Measurements from ENCODE around the gene PC.
A peak's percentile ranks its signal among the peaks of the same experiment; 100 is the strongest.
"Not testable (repeated sequence)": the region's sequence is repeated elsewhere in the genome, so short reads cannot be mapped to it uniquely, and the experiment has no call there.

The PC gene, protein sequence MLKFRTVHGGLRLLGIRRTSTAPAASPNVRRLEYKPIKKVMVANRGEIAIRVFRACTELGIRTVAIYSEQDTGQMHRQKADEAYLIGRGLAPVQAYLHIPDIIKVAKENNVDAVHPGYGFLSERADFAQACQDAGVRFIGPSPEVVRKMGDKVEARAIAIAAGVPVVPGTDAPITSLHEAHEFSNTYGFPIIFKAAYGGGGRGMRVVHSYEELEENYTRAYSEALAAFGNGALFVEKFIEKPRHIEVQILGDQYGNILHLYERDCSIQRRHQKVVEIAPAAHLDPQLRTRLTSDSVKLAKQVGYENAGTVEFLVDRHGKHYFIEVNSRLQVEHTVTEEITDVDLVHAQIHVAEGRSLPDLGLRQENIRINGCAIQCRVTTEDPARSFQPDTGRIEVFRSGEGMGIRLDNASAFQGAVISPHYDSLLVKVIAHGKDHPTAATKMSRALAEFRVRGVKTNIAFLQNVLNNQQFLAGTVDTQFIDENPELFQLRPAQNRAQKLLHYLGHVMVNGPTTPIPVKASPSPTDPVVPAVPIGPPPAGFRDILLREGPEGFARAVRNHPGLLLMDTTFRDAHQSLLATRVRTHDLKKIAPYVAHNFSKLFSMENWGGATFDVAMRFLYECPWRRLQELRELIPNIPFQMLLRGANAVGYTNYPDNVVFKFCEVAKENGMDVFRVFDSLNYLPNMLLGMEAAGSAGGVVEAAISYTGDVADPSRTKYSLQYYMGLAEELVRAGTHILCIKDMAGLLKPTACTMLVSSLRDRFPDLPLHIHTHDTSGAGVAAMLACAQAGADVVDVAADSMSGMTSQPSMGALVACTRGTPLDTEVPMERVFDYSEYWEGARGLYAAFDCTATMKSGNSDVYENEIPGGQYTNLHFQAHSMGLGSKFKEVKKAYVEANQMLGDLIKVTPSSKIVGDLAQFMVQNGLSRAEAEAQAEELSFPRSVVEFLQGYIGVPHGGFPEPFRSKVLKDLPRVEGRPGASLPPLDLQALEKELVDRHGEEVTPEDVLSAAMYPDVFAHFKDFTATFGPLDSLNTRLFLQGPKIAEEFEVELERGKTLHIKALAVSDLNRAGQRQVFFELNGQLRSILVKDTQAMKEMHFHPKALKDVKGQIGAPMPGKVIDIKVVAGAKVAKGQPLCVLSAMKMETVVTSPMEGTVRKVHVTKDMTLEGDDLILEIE

DNA sequence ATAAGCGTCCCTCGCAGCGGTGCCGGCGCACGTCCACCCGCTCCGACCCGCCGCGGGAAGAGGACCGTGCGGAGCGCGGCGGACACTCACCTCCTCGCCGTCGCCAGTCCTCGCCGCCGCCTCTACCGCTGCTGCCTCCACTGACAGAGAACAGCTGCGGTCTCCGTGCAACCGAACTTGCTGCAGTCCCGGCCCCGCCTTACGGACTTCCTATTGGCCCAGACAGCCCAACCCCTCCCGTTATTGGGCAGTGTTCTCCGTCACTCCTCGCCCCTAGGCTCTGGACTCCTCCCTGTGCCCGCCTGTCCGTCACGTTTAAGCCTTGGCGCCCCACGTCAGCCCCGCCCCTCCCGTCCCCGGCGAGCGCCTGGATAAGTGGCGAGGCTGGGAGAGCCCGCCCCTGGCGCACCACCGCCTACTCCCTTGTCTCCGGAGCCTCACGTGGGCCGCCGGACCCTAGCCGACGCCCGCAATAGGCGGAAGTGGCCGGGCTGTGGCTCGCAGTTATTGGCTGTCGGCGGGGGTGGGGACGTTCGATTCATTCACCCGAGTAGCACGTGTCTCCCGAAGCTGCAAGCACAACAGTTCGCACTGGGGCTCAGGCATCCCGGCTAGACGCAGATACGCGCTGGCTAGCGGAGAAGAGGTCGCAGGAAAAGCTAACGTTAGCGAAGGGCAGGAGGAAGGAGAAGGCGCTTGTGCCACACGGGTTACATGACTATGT is at the start of gene PC:
Gene PC, minus strand, starts transcription at position 152 of the 724 bp plus-strand sequence. CDS start 86,224 bp downstream, outside the sequence.
- DNase-seq: peak; percentile 86 to 100 (median 100)

GRCh38 chr11:67007126-67007525 is 48.9 kb upstream of the PC start:
- no peak for DNase-seq

- peak in 26 of 56 donors; percentile 3 to 71 (median 30) for DNase-seq
Measured at GRCh38 chr11:67006029-67006884, 48.1 kb upstream of the PC start.

GRCh38 chr11:67005200-67005599 is 47.0 kb upstream of the PC start:
- not testable (repeated sequence) for DNase-seq

- no peak for DNase-seq
Measured at GRCh38 chr11:67002921-67003411, 44.8 kb upstream of the PC start.

GRCh38 chr11:67002297-67002913 is 44.2 kb upstream of the PC start:
- peak in 2 of 56 donors; percentile 3 to 7 for DNase-seq

GRCh38 chr11:67001332-67001731 is 43.1 kb upstream of the PC start:
- no peak for DNase-seq

- DNase-seq: no peak
Measured at GRCh38 chr11:66999555-66999954, 41.4 kb upstream of the PC start.

GRCh38 chr11:66996609-66997273 is 38.6 kb upstream of the PC start:
- no peak for DNase-seq

DNA sequence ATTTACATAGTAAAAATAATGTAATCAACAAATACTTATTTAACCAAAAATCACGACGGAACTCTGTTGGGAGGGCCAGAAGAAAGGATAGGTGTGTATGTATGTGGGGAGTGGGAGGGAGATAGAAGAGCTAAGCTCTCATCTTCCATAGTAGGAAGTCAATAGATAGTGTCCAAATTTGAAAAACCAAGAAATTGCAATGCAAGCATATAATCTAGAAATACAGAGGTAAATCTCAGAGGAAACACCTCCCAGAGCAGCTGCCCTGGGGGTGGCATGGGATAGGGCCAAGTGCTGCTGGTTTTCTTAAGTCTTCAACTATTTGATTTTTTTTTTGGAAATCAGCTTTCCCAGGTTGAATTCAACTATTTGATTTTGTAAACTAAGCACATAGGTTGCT is 33.9 kb upstream of the PC start:
- DNase-seq: no peak

DNA sequence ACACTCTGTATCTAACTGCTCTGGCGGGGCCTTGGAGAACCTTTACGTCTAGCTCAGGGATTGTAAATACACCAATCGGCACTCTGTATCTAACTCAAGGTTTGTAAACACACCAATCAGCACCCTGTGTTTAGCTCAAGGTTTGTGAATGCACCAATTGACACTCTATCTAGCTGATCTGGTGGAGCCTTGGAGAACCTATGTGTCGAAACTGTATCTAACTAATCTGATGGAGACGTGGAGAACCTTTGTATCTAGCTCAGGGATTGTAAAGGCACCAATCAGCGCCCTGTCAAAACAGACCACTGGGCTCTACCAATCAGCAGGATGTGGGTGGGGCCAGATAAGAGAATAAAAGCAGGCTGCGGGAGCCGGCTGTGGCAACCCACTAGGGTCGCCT is 31.2 kb upstream of the PC start:
- not testable (repeated sequence) for DNase-seq

- DNase-seq: not testable (repeated sequence)
Measured at GRCh38 chr11:66988741-66989140, 30.6 kb upstream of the PC start.

GRCh38 chr11:66987924-66988637 is 29.9 kb upstream of the PC start:
- DNase-seq: no peak

- no peak for DNase-seq
Measured at GRCh38 chr11:66987158-66987620, 29.0 kb upstream of the PC start.

GRCh38 chr11:66986178-66986545 is 28.0 kb upstream of the PC start:
- no peak for DNase-seq

DNA sequence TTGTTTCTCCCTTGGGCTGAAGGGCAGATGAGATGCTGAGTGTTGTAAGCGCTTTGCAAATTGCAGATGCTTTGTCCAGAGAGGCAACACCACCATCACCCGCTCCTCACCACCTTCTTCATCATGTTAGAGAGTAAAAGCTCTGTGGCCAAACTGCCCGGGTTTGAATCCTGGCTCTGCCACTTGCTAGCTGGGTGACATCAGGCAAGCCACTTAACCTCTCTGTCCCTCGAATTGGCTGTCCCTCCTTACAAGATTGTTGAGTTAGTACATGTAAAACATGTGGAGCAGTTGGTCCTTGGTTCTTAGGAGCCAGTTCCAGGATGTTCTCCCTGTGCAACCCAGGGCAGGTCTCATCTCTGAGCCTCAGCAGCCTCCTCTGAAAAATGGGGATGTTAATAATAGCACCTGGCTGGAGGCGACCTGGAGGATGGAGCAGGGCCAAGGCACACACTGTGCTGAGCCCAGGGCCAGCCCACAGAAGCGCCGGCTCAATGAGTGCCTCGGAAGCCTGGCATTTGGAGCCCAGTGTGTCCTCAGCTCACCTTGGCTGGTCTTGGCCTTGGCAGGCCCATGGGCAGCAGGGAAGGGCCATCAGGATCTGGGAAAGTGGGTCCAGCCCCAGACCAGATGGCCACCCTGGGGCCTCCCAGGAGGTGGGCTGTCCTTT is 27.5 kb upstream of the PC start:
- DNase-seq: no peak

DNA sequence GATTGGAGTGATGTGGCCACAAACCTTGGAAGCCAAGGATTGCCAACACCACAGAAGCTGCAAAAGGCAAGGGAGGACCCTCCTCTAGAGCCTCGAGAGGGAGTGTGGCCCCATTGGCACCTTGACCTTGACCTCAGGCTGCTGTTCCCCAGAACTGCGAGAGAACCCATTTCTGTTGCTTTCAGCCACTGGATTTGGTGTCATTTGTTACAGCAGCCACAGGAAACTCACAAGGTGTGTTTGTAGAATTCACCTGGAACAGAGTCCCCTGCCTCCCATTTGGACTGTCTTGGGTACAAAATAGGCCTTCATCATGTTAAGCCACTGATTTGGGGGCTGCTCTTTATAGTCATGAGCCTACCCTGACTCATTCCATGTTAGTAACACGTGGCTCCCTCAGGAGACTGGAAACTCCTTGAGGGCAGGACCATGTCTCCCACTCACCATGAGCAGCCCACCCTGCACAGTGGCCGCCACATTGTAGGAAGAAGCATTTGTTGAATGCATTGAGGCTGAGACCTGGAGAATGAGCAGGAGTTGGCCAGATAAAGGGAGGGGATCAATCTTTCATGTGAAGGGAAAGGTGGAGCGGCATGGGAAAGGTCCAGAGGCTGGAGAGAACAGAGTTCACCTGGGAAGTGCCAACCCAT is 25.2 kb upstream of the PC start:
- DNase-seq: no peak
